Omental fat pad (tissue), 4 donors: Measurements from ENCODE around the gene SIM1. TPM values are rescaled to one million over a fixed set of nuclear protein-coding genes. Genes with fewer than 3 reads are reported as not detected.

ENCODE experiments used
- ATAC-seq: fragments of 150-250 bp; one replicate; pipeline ENCODE4 v1.9.1; 2016; ENCODE audit warnings: mild to moderate bottlenecking, moderate library complexity; ENCODE audit not compliant: low FRiP score
- DNase-seq: peaks from one replicate; pipeline ENCODE4 v3.0.0-alpha.2; 2019; ENCODE audit warnings: low spot score
- CTCF ChIP-seq, 3 donors: fragments of 450-650 bp; IDR thresholded peaks; one replicate each; pipeline ENCODE4 v1.5.1; 2016 to 2017; ENCODE audit warnings: antibody characterized with exemption in 3 of 3, mild to moderate bottlenecking in 3 of 3, moderate library complexity in 2 of 3
- total RNA-seq, 4 donors: library from RNA; depleted of rRNA; stranded (reverse); fragments of >200 nt; gene quantifications; one replicate each; pipeline ENCODE4 v1.1.0, GENCODE V29; 2016

The SIM1 gene
- total RNA-seq, 4 donors from 2014 or later: 0.32 TPM; not detected in 3

GRCh38 chr6:100347901-100348550 lies 116.7 kb downstream of the SIM1 start:
- no peak for DNase-seq
- no peak for TF ChIP-seq CTCF (IDR thresholded peaks at IDR 0.05)
- ATAC-seq: no peak

- no peak for TF ChIP-seq CTCF (IDR thresholded peaks at IDR 0.05)
- DNase-seq (no peak), ATAC-seq (no peak)
Observed at GRCh38 chr6:100346828-100347227, 117.9 kb downstream of the SIM1 start.

GRCh38 chr6:100346203-100346602 lies 118.5 kb downstream of the SIM1 start:
- ATAC-seq: no peak
- DNase-seq: no peak
- no peak for TF ChIP-seq CTCF (IDR thresholded peaks at IDR 0.05)

GRCh38 chr6:100344761-100345160 lies 120.0 kb downstream of the SIM1 start:
- TF ChIP-seq CTCF (IDR thresholded peaks at IDR 0.05): no peak
- no peak for DNase-seq
- no peak for ATAC-seq

- TF ChIP-seq CTCF (IDR thresholded peaks at IDR 0.05): no peak
- ATAC-seq (no peak), DNase-seq (no peak)
Observed at GRCh38 chr6:100344321-100344720, 120.4 kb downstream of the SIM1 start.

- DNase-seq (no peak), ATAC-seq (no peak)
- no peak for TF ChIP-seq CTCF (IDR thresholded peaks at IDR 0.05)
Observed at GRCh38 chr6:100343316-100344077, 121.2 kb downstream of the SIM1 start.

GRCh38 chr6:100342830-100343229 lies 121.9 kb downstream of the SIM1 start:
- TF ChIP-seq CTCF (IDR thresholded peaks at IDR 0.05): no peak
- DNase-seq (no peak), ATAC-seq (no peak)
